Endodermal cell (in vitro differentiated cells): ENCODE results near the gene FAM83E. TPM values are rescaled to one million over a fixed set of nuclear protein-coding genes. Genes with fewer than 3 reads are reported as not detected.
A peak's percentile ranks its signal among the peaks of the same experiment; 100 is the strongest.

Source experiments
- DNase-seq: peaks from one replicate; pipeline ENCODE4 v3.0.0-alpha.2; 2017
- H3K27ac ChIP-seq: 2 replicates; pipeline ENCODE4 v1.5.1; 2013; ENCODE audit warnings: mild to moderate bottlenecking, low read depth, low read length, moderate library complexity
- H3K27me3 ChIP-seq: 2 replicates; pipeline ENCODE4 v1.6.1; 2013; ENCODE audit warnings: mild to moderate bottlenecking, low read length, moderate library complexity; ENCODE audit not compliant: insufficient read depth, control insufficient read depth, poor library complexity, severe bottlenecking
- H3K36me3 ChIP-seq: 2 replicates; pipeline ENCODE4 v1.7.0; 2013; ENCODE audit warnings: mild to moderate bottlenecking, low read length, moderate library complexity; ENCODE audit not compliant: control insufficient read depth, insufficient read depth
- H3K4me1 ChIP-seq: one replicate; pipeline ENCODE4 v1.7.0; 2013; ENCODE audit warnings: low read length; ENCODE audit not compliant: control insufficient read depth, insufficient read depth
- H3K4me3 ChIP-seq: 2 replicates; pipeline ENCODE4 v1.5.1; 2013; ENCODE audit warnings: mild to moderate bottlenecking, low read length, moderate library complexity
- H3K9ac ChIP-seq: 2 replicates; pipeline ENCODE4 v1.6.1; 2013; ENCODE audit warnings: mild to moderate bottlenecking, low read length, moderate library complexity; ENCODE audit not compliant: poor library complexity, severe bottlenecking; ENCODE audit errors: extremely low read depth
- H3K9me3 ChIP-seq: 2 replicates; pipeline ENCODE4 v1.6.1; 2013; ENCODE audit warnings: mild to moderate bottlenecking, low read length, moderate library complexity; ENCODE audit not compliant: control insufficient read depth
- H3K27ac Mint-ChIP-seq: 2 replicates; pipeline ENCODE4 v1.8.0; 2020; ENCODE audit warnings: mixed read lengths
- H3K27me3 Mint-ChIP-seq: 2 replicates; pipeline ENCODE4 v1.8.0; 2021; ENCODE audit warnings: mild to moderate bottlenecking, mixed read lengths; ENCODE audit not compliant: insufficient read depth
- H3K36me3 Mint-ChIP-seq: 2 replicates; pipeline ENCODE4 v1.8.0; 2020; ENCODE audit warnings: low read depth, mixed read lengths
- H3K4me1 Mint-ChIP-seq: 2 replicates; pipeline ENCODE4 v1.8.0; 2020; ENCODE audit warnings: mixed read lengths
- H3K4me3 Mint-ChIP-seq: 2 replicates; pipeline ENCODE4 v1.8.0; 2020; ENCODE audit warnings: mild to moderate bottlenecking, moderate library complexity, mixed read lengths
- H3K9me3 Mint-ChIP-seq: 2 replicates; pipeline ENCODE4 v1.8.0; 2020; ENCODE audit warnings: mild to moderate bottlenecking, mixed read lengths
- WGBS, 2 experiments: methylation state at CpG; one replicate each; pipeline versions ENCODE4 v1.1.5 to v1.1.7; 2013; ENCODE audit warnings: missing lambda C conversion rate in 2 of 2, mixed read lengths in 1 of 2; ENCODE audit not compliant: insufficient coverage in 1 of 2, insufficient read length in 1 of 2; 5-methylcytosine and 5-hydroxymethylcytosine counted together
- total RNA-seq, 2 donors: library from RNA; stranded (reverse); fragmentation: NEBNext Ultra II Directional in 1 of 2; extraction: Animal tissue kit (Norgen Biotek cat#: 25700) in 1 of 2; gene quantifications; 2 replicates in 1 of 2; 3 replicates in 1 of 2; pipeline ENCODE4 v1.2.1, GENCODE V29; 2021
- TF ChIP-seq, protein P1 (sequence below): fragments of 200-600 bp; sonication (generic); conservative IDR thresholded peaks from 2 replicates; pipeline ENCODE4 v1.5.0; 2021; ENCODE audit warnings: antibody characterized with exemption, mild to moderate bottlenecking

FAM83E gene
- total RNA-seq, 2 donors from 2014 or later: 4.4 to 5.7 TPM

DNA sequence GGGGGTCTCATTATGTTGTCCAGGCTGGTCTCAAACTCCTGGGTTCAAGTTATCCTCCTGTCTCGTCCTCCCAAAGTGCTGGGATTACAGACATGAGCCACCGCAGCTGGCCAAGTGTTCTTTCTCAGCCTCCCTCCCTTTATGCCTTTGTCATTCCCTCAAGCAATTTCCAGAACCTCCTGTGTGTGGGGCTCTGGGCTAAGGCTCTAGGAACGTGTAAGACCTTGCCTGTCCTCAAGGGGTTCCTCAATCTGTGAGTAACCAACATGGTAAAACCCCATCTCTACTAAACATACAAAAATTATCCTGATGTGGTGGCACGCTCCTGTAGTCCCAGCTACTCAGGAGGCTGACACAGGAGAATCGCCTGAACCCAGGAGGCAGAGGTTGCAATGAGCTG is 23.9 kb downstream of the FAM83E start:
- H3K36me3 Mint-ChIP-seq: no peaks in the 10 kb centered on the region
- DNase-seq: no peak
- H3K9me3 Mint-ChIP-seq: no peaks in the 10 kb centered on the region
- Histone ChIP-seq H3K36me3 (no peaks in the 10 kb centered on the region), H3K27me3 (no peaks in the 10 kb centered on the region), H3K9me3 (no peaks in the 10 kb centered on the region), H3K4me1 (no peaks in the 10 kb centered on the region), H3K9ac (no peak overlapping the region), H3K27ac (no peak overlapping the region), H3K4me3 (no peak overlapping the region)
- no peak overlapping the region for H3K4me3 Mint-ChIP-seq
- 83 to 93% methylated on average over 5 of the region's 5 CpGs for WGBS, 2 experiments
- TF ChIP-seq, protein P1, sequence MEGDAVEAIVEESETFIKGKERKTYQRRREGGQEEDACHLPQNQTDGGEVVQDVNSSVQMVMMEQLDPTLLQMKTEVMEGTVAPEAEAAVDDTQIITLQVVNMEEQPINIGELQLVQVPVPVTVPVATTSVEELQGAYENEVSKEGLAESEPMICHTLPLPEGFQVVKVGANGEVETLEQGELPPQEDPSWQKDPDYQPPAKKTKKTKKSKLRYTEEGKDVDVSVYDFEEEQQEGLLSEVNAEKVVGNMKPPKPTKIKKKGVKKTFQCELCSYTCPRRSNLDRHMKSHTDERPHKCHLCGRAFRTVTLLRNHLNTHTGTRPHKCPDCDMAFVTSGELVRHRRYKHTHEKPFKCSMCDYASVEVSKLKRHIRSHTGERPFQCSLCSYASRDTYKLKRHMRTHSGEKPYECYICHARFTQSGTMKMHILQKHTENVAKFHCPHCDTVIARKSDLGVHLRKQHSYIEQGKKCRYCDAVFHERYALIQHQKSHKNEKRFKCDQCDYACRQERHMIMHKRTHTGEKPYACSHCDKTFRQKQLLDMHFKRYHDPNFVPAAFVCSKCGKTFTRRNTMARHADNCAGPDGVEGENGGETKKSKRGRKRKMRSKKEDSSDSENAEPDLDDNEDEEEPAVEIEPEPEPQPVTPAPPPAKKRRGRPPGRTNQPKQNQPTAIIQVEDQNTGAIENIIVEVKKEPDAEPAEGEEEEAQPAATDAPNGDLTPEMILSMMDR: peak; percentile 49
- no peak overlapping the region for H3K27ac Mint-ChIP-seq
- H3K4me1 Mint-ChIP-seq: peaks cover 4% of the 10 kb centered on the region
- H3K27me3 Mint-ChIP-seq: peaks cover 29% of the 10 kb centered on the region

DNA sequence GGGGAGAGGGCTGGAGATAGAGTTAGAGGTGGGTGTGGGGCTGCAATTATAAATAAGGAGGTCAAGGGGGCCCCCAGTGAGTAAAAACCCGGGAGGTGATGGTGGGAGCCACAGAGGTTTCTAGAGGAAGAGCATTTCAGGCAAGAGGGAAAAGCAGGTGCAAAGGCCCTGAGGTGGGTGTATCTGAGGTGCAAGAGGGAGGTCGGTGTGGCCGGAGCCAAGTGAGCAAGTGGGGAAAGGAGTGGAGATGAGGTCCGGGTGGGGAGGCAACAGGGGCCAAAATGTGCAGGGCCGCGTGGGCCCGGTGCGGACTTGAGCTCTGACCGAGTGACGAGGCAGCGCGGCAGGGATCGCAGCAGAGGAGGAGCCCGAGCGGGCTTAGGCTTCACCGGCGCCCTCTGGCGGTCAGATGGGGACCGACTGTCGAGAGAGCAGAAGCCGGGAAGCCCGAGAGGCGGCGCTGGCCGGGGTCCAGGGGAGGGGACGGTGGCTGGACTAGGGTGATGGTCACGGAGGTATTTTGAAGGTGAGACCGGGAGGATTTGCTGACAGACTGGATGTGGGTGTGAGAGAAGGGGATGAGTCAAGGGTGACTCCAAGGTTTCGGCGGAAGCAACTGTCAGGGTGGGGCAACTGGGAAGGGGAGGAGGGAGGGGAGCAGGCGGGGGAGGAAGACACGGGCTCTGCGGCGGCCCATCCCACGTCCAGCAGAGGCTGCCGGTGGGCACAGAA is 26.0 kb downstream of the FAM83E start:
- Mint-ChIP-seq H3K4me3 (peak overlapping the region; percentile 53), H3K27ac (no peak overlapping the region), H3K27me3 (peaks cover 35% of the 10 kb centered on the region), H3K9me3 (peaks cover 3% of the 10 kb centered on the region), H3K4me1 (peaks cover 8% of the 10 kb centered on the region), H3K36me3 (no peaks in the 10 kb centered on the region)
- Histone ChIP-seq H3K4me3 (peak overlapping the region; percentile 74), H3K9ac (no peak overlapping the region), H3K4me1 (no peaks in the 10 kb centered on the region), H3K36me3 (no peaks in the 10 kb centered on the region), H3K9me3 (no peaks in the 10 kb centered on the region), H3K27me3 (no peaks in the 10 kb centered on the region), H3K27ac (no peak overlapping the region)
- 6 to 12% methylated on average over 30 to 36 of the region's 36 CpGs for WGBS, 2 experiments
- peak; percentile 98 for DNase-seq
- TF ChIP-seq, protein P1: peak; percentile 98

DNA sequence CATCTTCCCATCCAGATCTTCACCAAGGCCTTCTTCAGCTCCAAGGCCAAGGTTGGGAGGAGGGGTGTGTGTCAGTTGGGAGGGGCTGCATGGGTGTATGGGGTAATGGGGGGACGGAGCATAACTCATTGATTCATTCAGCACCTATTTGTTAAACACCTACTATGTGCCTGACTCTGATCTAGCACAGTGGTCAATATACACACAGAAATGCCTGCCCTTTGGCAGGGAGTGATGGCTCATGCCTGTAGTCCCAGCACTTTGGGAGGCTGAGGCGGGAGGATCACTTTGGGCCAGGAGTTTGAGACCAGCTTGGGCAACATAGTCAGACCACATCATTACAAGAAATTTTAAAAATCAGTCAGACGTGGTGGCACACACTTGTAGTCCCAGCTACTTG is 27.5 kb downstream of the FAM83E start:
- no peak overlapping the region for H3K27ac Mint-ChIP-seq
- 85 to 100% methylated on average over 1 to 2 of the region's 3 CpGs for WGBS, 2 experiments

More for the DNA sequence above, 27.5 kb downstream of the FAM83E start:
- H3K9ac ChIP-seq: no peak overlapping the region
- Mint-ChIP-seq H3K4me3 (no peak overlapping the region), H3K36me3 (no peaks in the 10 kb centered on the region), H3K27me3 (peaks cover 35% of the 10 kb centered on the region), H3K9me3 (peaks cover 3% of the 10 kb centered on the region), H3K4me1 (peaks cover 3% of the 10 kb centered on the region)
- no peak overlapping the region for H3K4me3 ChIP-seq
- no peak for DNase-seq
- no peaks in the 10 kb centered on the region for H3K27me3 ChIP-seq
- H3K36me3 ChIP-seq: no peaks in the 10 kb centered on the region
- H3K27ac ChIP-seq: no peak overlapping the region
- TF ChIP-seq, protein P1: no peak
- H3K4me1 ChIP-seq: no peaks in the 10 kb centered on the region
- H3K9me3 ChIP-seq: no peaks in the 10 kb centered on the region
